Activated naive CD4-positive, alpha-beta T cell treated with anti-CD3 and anti-CD28 coated beads, Interleukin-2, amount 50 U/mL, for 16 hours (primary cell): Measurements from ENCODE around the gene BHLHE23.
"Not testable (repeated sequence)": the region's sequence is repeated elsewhere in the genome, so short reads cannot be mapped to it uniquely, and the experiment has no call there.

ENCODE experiments used
- DNase-seq: peaks from one replicate; pipeline ENCODE4 v3.0.0-alpha.2; 2020

Gene BHLHE23

GRCh38 chr20:62970307-62971210 is 36.2 kb downstream of the BHLHE23 start:
- no peak for DNase-seq

GRCh38 chr20:62969939-62970306 is 36.8 kb downstream of the BHLHE23 start:
- no peak for DNase-seq

GRCh38 chr20:62969179-62969760 is 37.5 kb downstream of the BHLHE23 start:
- DNase-seq, result no peak

DNA sequence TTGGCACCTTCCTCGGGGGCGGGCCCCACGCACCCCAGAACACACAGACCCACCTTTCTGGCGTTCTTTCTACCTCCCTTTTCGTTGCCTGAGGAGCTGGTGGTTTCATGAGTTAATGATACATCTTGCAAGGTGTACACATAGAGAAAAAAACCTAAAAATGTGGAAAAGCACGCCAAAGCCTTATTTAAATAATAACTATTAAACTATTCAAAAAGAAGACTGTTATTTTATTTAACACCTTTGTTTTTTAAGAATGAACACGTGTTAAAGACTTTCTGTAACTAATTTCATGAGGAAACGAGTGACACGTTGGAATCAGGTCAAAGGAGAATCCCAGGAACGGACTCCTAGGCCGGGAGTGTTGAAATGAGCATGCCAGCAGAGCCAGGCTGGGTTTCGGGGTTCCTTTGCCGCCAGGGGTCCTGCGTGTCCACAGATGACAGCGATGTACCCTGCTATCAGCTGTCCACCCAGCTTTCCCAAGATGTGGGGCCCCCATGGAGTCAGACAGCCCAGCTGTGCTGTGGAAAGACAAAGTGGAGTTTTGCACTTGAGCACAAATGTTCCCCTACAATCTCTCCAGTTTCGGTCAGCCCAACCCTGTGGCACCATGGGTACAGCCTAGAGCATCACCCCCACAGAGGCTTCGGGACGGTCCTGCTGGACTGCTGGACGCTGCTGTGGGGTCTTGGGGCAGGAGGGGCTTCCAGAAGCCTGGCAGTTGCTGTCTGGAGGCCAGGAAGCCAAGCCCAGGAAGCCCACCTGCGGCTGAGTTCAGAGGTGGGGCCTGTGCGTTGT is 38.2 kb downstream of the BHLHE23 start:
- no peak for DNase-seq

DNA sequence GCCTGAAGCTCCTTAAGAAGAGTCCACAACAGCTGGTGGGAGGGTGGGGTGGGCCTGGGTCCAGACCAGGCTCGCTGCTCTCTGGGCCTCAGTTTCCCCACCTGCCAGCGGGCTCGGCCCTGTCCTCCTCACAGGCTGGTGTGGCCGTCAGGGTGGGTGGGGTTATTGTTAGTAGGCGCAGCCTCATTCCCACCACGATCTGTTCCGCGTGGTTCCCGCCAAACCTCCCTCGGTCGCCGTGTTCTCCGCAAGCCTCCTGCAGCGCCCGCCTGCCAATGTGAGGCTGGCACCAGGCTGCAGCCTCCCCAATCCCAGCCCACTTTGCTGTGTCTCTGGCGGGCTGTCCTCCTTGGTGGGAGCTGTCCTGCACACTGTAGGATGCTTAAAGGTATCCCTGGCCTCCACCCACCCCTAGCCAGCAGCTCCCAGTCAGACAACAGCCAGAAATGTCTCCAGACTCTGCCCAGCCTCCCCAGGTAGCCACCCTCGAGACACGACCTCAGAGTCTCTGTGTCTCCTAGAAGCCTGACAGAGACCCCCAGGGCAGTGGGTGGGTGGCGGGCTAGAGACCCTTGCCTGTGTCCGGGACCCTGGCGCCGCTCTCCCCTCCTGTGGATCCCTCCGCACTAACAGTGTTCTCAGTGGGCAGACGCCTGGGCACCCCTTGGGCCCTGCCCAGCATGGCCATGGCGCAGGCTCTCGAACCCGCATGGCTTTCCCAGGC is 39.0 kb downstream of the BHLHE23 start:
- no peak for DNase-seq

GRCh38 chr20:62967149-62967501 is 39.6 kb downstream of the BHLHE23 start:
- DNase-seq, result no peak

DNA sequence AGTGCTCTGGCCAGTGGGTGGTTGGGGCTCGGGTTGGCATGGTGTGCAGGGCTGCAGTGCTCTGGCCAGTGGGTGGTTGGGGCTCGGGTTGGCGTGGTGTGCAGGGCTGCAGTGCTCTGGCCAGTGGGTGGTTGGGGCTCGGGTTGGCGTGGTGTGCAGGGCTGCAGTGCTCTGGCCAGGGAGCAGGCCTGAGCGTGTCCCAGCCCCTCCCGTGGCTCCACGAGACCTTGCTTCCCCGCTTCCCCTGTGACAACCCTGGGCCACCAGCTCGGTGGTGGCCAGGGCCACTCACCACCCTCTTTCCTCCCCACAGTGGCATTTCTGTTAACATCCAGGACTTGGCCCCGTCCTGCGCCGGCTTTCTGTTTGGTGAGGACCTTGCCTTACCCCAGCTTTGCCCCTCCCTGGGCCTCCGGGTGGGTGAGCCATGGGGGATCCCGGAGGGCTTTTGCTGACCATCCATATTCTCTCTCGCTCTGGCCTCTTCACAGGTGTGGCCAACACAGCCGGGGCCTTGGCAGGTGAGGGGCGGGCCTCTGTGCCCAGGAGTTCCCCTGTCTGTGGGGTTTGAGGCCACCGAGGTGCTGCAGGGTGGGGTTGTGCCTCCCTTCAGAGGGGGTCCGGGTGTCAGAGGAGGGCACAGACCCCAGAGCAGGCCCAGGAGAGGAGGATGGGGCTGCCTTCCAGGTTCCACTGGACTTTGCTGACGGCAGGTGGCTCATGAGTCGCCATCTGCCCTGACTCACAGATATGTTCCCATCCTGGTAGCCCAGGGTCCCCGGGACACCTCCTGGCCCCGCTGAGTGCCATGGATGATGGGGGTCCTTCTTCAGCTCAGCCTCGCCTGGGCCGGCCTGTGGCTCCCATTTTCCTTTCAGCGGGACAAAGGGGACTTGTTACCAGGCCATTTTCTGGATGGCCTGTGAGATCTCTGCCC is 40.3 kb downstream of the BHLHE23 start:
- DNase-seq, result no peak

- DNase-seq, result no peak
Observed at GRCh38 chr20:62965363-62965771, 41.4 kb downstream of the BHLHE23 start.

GRCh38 chr20:62964700-62965099 is 42.1 kb downstream of the BHLHE23 start:
- DNase-seq, result no peak

GRCh38 chr20:62963614-62964397 is 43.0 kb downstream of the BHLHE23 start:
- DNase-seq, result no peak

DNA sequence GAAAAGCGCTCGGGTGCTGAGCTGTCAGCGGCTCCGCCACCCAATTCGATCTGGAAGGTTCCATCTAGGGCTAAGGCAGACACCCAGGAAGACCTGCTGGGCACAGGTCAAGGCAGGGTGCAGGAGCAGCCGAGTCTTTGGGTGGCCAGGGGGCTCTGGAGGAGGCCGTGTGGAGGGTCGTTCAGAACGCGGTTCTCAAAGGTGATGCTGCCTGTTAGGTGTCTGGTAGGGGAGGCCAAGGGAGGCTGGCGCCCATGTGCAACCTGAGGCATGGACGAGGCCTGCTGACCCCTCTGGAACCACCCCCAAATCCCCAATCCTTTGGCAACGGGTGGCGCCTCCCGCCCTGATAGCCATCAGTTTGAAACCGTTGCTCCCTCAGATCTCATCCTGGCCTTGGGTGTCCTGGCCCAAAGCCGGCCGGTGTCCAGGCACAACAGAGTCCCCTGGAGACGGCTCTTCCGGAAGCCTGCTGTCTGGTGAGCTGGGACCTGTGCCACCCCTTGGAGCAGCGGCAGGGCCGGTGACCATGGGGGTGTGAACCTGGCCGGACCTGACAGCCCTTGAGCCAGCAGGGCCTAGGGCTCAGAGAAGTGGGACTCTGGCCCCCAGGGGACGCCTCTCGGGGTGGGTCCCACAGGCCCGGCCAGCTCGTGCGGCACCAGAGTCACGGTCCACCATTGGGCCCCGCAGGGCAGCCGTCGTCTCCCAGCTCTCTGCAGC is 43.7 kb downstream of the BHLHE23 start:
- no peak for DNase-seq

DNA sequence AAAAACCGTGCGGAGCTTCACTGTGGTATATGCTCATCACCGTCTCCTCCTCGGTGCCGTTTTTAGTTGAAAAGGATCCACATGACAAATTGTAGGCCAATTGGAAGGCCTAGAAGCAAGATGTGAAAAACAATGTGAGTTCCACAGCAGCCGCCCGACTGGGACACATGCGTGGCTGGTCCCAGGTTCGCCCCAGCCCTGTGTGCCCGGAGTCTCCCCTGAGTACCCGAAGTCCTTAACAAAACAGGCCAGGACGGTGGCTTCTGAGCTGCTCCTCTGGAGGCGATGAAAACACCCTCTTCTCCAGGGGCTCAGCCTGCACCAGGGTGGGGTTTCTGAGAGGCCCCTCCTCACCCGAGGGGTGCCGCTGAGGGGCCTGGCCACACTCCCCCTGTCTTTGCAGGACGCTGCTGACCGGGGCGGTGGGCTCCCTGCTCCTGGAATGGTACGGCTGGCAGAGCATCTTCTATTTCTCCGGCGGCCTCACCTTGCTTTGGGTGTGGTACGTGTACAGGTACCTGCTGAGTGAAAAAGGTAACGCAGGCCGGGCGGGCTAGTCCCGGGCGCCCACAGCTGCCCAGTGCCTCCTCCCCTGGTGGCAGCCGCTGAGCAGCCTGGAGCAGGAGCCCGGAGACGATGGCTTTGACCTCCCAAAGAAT is 44.4 kb downstream of the BHLHE23 start:
- DNase-seq, result no peak

GRCh38 chr20:62961799-62962198 is 45.0 kb downstream of the BHLHE23 start:
- DNase-seq, result no peak

GRCh38 chr20:62961310-62961783 is 45.4 kb downstream of the BHLHE23 start:
- DNase-seq, result no peak

- DNase-seq, result not testable (repeated sequence)
Observed at GRCh38 chr20:62960446-62961309, 46.1 kb downstream of the BHLHE23 start.

DNA sequence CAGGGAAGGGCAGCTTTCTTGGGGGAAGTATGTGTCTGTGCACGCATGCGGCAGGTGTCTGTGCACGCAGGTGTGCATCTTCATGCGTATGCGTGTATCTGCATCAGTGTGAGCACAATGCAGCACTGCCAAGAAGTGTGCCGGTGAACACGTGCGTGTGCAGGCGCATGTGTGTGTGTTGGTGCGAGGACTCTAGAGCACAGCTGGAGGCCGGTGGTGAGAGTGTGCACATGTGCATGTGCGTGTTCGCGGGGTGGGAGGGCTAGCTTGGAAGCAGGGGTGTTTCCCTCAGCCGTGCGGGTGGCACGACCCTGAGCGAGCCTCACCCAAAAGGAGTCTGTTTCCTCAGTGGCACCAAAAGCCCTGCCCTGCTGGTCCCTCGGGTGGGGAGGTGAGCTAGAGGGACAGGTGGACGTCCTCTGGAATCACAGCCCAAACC is 46.7 kb downstream of the BHLHE23 start:
- no peak for DNase-seq

GRCh38 chr20:62959101-62959971 is 47.4 kb downstream of the BHLHE23 start:
- no peak for DNase-seq
